Panc1 (cell line): ENCODE data around the gene GSG1L. TPM values are rescaled to one million over a fixed set of nuclear protein-coding genes. Genes with fewer than 3 reads are reported as not detected.

Experiments used
- ATAC-seq: fragments of 200-7000 bp; cut with Tn5 transposase; 2 replicates; pipeline ENCODE4 v1.9.1; 2020; ENCODE audit warnings: mild to moderate bottlenecking, moderate library complexity
- BruUV-seq: library from RNA; stranded (reverse); fragments of 400-500 nt; replicated peaks from 2 replicates; lab custom pipeline; 2021; lab: Mats Ljungman, UMichigan
- CTCF ChIA-PET: fragments of 300-600 bp; sonication (Branson Sonifier 250); formaldehyde crosslinking; loops from one replicate; lab custom pipeline; 2022; ENCODE audit warnings: antibody characterized with exemption; lab: Charles Lee
- POLR2A ChIA-PET: fragments of 300-600 bp; sonication (Branson Sonifier 250); formaldehyde crosslinking; loops from one replicate; lab custom pipeline; 2022; ENCODE audit warnings: antibody characterized with exemption; lab: Charles Lee
- DNase-seq: peaks from one replicate; pipeline ENCODE4 v3.0.0-alpha.2; 2010; ENCODE audit warnings: low read depth, low spot score
- H3K27ac ChIP-seq: 2 replicates; pipeline ENCODE4 v1.5.1; 2011; ENCODE audit warnings: mild to moderate bottlenecking, low read length, inconsistent platforms
- H3K27me3 ChIP-seq: fragments of 200-500 bp; sonication (Bioruptor generic); 2 replicates; pipeline ENCODE4 v1.6.0; 2014; ENCODE audit warnings: low read length, inconsistent platforms; ENCODE audit not compliant: control insufficient read depth, insufficient read depth
- H3K36me3 ChIP-seq: fragments of 200-500 bp; sonication (Bioruptor generic); 2 replicates; pipeline ENCODE4 v1.5.1; 2014; ENCODE audit warnings: inconsistent platforms, mild to moderate bottlenecking, low read length, moderate library complexity; ENCODE audit not compliant: control insufficient read depth, insufficient read depth
- H3K4me1 ChIP-seq: 2 replicates; pipeline ENCODE4 v1.5.1; 2011; ENCODE audit warnings: inconsistent platforms, mild to moderate bottlenecking, low read length, moderate library complexity; ENCODE audit not compliant: control insufficient read depth, insufficient read depth
- H3K4me3 ChIP-seq, 2 experiments: 2 replicates each; pipeline ENCODE4 v1.5.1; 2011 to 2012; ENCODE audit warnings: low read depth in 2 of 2, low read length in 2 of 2, mild to moderate bottlenecking in 2 of 2, inconsistent platforms in 1 of 2, moderate library complexity in 1 of 2
- H3K9me3 ChIP-seq: fragments of 200-500 bp; sonication (Bioruptor generic); 2 replicates; pipeline ENCODE4 v1.5.1; 2014; ENCODE audit warnings: low read depth, mild to moderate bottlenecking, inconsistent platforms, low read length, moderate library complexity; ENCODE audit not compliant: control insufficient read depth, insufficient read depth
- CTCF ChIP-seq: fragments of 450-650 bp; IDR thresholded peaks from 2 replicates; pipeline ENCODE4 v1.5.1; 2017; ENCODE audit warnings: mild to moderate bottlenecking
- POLR2AphosphoS5 ChIP-seq: IDR thresholded peaks from 2 replicates; pipeline ENCODE4 v1.6.1; 2012; ENCODE audit warnings: mild to moderate bottlenecking, low read depth, low read length, moderate library complexity
- REST ChIP-seq, 2 experiments: IDR thresholded peaks; 2 replicates each; pipeline ENCODE4 v1.6.1; 2011 to 2012; ENCODE audit warnings: low read depth in 2 of 2, control low read depth in 1 of 2, low read length in 1 of 2, mild to moderate bottlenecking in 1 of 2, moderate library complexity in 1 of 2; ENCODE audit not compliant: insufficient read depth in 1 of 2
- SIN3A ChIP-seq: IDR thresholded peaks from 2 replicates; pipeline ENCODE4 v1.6.1; 2012; ENCODE audit warnings: low read depth, mild to moderate bottlenecking, low read length, moderate library complexity, borderline replicate concordance; ENCODE audit not compliant: insufficient read depth
- TCF7L2 ChIP-seq: IDR thresholded peaks from 2 replicates; pipeline ENCODE4 v1.6.1; 2011; ENCODE audit warnings: mild to moderate bottlenecking, low read depth, low read length, inconsistent platforms
- in situ Hi-C: cut with HindIII; loops from 2 replicates; pipeline ENCODE4 v1.10.0; 2016; ENCODE audit warnings: low sequenced_read_pairs, low pct_unique_long_range_greater_than_20kb
- intact Hi-C: fragments of 100-400 bp; cut with micrococcal nuclease; formaldehyde crosslinking; loops from one replicate; pipeline ENCODE4 v1.10.0; 2022; ENCODE audit not compliant: unreplicated experiment
- total RNA-seq: library from RNA; stranded (reverse); gene quantifications from one replicate; pipeline ENCODE4 v1.2.1, GENCODE V29; 2021; ENCODE audit not compliant: unreplicated experiment

GSG1L gene
- total RNA-seq, 1 experiment from 2014 or later: 0.08 TPM

GRCh38 chr16:27786923-27787625 lies 276.4 kb downstream of the GSG1L start:
- Histone ChIP-seq H3K36me3 (no peaks in the 10 kb centered on the region), H3K4me1 (no peaks in the 10 kb centered on the region), H3K27ac (no peak overlapping the region), H3K4me3 (no peak overlapping the region), H3K9me3 (no peaks in the 10 kb centered on the region), H3K27me3 (no peaks in the 10 kb centered on the region)
- BruUV-seq: no TSS peak
- in situ Hi-C loops (no loop called here), intact Hi-C loops (no loop called here)
- TF ChIP-seq REST (IDR thresholded peaks at IDR 0.05; ENCODE audit: insufficient read depth in 1 of 2, low read depth in 2 of 2, low read length in 1 of 2): no peak
- no peak for TF ChIP-seq SIN3A
- TF ChIP-seq CTCF: no peak
- no peak for TF ChIP-seq POLR2AphosphoS5
- no peak for TF ChIP-seq TCF7L2
- DNase-seq: no peak
- ChIA-PET POLR2A (interaction anchor here (0.7 kb wide), 1 partner anchor 350 kb away, joined by 3 read pairs; no protein-coding TSS in a partner anchor), CTCF (no interaction called here)
- no peak for ATAC-seq

GRCh38 chr16:27786221-27786922 lies 277.1 kb downstream of the GSG1L start:
- TF ChIP-seq REST (IDR thresholded peaks at IDR 0.05; ENCODE audit: insufficient read depth in 1 of 2, low read depth in 2 of 2, low read length in 1 of 2) (no peak), SIN3A (no peak), TCF7L2 (no peak), POLR2AphosphoS5 (no peak), CTCF (no peak)
- no peaks in the 10 kb centered on the region for H3K36me3 ChIP-seq
- no peaks in the 10 kb centered on the region for H3K9me3 ChIP-seq
- H3K27me3 ChIP-seq: no peaks in the 10 kb centered on the region
- POLR2A ChIA-PET: interaction anchor here (0.6 kb wide), 1 partner anchor 10 kb away, joined by 4 read pairs; no protein-coding TSS in a partner anchor
- H3K4me1 ChIP-seq: no peaks in the 10 kb centered on the region
- no peak overlapping the region for H3K27ac ChIP-seq
- intact Hi-C loops: no loop called here
- BruUV-seq: no TSS peak
- no peak for ATAC-seq
- CTCF ChIA-PET: interaction anchor here (0.5 kb wide), 1 partner anchor 293 kb away, joined by 5 read pairs; no protein-coding TSS in a partner anchor
- in situ Hi-C loops: no loop called here
- DNase-seq: no peak
- no peak overlapping the region for H3K4me3 ChIP-seq
